ENCODE results near the gene PRKACA.

The PRKACA gene

GRCh38 chr19:14116525-14116917, 1.0 kb downstream of the PRKACA start:
- TF ChIP-seq CTCF (IDR thresholded peaks at IDR 0.05; ENCODE audit: borderline replicate concordance, insufficient read depth, low read depth, low read length), result no peak
- peak overlapping the region; percentile 84 for H3K4me3 ChIP-seq (ENCODE audit: low read depth, low read length)

DNA sequence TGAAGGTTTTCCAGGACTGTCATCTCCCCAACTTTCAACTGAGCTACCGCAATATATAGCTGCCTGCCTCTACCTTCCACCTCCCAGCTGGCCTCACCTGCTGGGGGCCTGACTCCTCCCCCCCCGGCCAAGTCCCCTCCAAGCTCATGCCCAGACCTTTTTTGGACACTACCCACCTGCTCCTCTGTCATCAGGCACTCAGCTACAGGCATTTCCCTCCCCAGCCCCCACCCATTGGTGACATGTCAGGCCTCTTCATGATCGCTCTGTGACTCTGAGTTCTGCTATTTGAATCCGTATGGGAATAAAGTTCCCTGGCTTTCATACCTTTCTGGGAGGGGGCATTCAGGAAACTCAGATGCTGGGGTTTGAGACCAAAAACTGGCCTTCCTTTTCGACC, 1.8 kb downstream of the PRKACA start:
- TF ChIP-seq CTCF (IDR thresholded peaks at IDR 0.05; ENCODE audit: borderline replicate concordance, insufficient read depth, low read depth, low read length), result no peak
- H3K4me3 ChIP-seq (ENCODE audit: low read depth, low read length), result no peak overlapping the region

- TF ChIP-seq CTCF (IDR thresholded peaks at IDR 0.05; ENCODE audit: borderline replicate concordance, insufficient read depth, low read depth, low read length), result peak; percentile 68
- no peak overlapping the region for H3K4me3 ChIP-seq (ENCODE audit: low read depth, low read length)
These were observed 2.7 kb downstream of the PRKACA start for GRCh38 chr19:14114854-14115253.

- no peak for TF ChIP-seq CTCF (IDR thresholded peaks at IDR 0.05; ENCODE audit: borderline replicate concordance, insufficient read depth, low read depth, low read length)
- no peak overlapping the region for H3K4me3 ChIP-seq (ENCODE audit: low read depth, low read length)
These were observed 3.1 kb downstream of the PRKACA start for GRCh38 chr19:14114439-14114838.

GRCh38 chr19:14113762-14114414, 3.7 kb downstream of the PRKACA start:
- no peak overlapping the region for H3K4me3 ChIP-seq (ENCODE audit: low read depth, low read length)

GRCh38 chr19:14112809-14113385, 4.7 kb downstream of the PRKACA start:
- TF ChIP-seq CTCF (IDR thresholded peaks at IDR 0.05; ENCODE audit: borderline replicate concordance, insufficient read depth, low read depth, low read length), result no peak
- H3K4me3 ChIP-seq (ENCODE audit: low read depth, low read length), result no peak overlapping the region

More at GRCh38 chr19:14113762-14114414, 3.7 kb downstream of the PRKACA start:
- TF ChIP-seq CTCF (IDR thresholded peaks at IDR 0.05; ENCODE audit: borderline replicate concordance, insufficient read depth, low read depth, low read length), result peak; percentile 45; the same call in 1 of the 2 replicates
